DOHH2 (cell line): ENCODE measurements around the gene PIN1.

Source experiments
- H3F3A ChIP-seq: fragments of 200-600 bp; sonication (generic), shearing (Covaris generic); 2 replicates; pipeline ENCODE4 v1.6.0; 2016; ENCODE audit warnings: antibody characterized with exemption, mild to moderate bottlenecking; ENCODE audit not compliant: control insufficient read depth, insufficient read depth
- H3K27ac ChIP-seq: fragments of 200-600 bp; sonication (generic); 2 replicates; pipeline ENCODE4 v1.5.1; 2014; ENCODE audit warnings: low read depth, mild to moderate bottlenecking, low read length, moderate library complexity
- H3K27me3 ChIP-seq: fragments of 200-600 bp; sonication (generic); 2 replicates; pipeline ENCODE4 v1.6.1; 2014; ENCODE audit warnings: mild to moderate bottlenecking, low read length, mixed read lengths; ENCODE audit not compliant: control insufficient read depth
- H3K36me3 ChIP-seq: fragments of 200-600 bp; sonication (generic); 2 replicates; pipeline ENCODE4 v1.6.1; 2014; ENCODE audit warnings: mild to moderate bottlenecking, low read length, moderate library complexity, mixed read lengths; ENCODE audit not compliant: control insufficient read depth
- H3K4me1 ChIP-seq: fragments of 200-600 bp; sonication (generic); 2 replicates; pipeline ENCODE4 v1.6.1; 2014; ENCODE audit warnings: mild to moderate bottlenecking, low read length, mixed read lengths; ENCODE audit not compliant: control insufficient read depth
- H3K4me2 ChIP-seq: fragments of 200-600 bp; sonication (generic); 2 replicates; pipeline ENCODE4 v1.6.0; 2014; ENCODE audit warnings: mild to moderate bottlenecking, low read length, moderate library complexity
- H3K4me3 ChIP-seq: fragments of 200-600 bp; sonication (generic); 2 replicates; pipeline ENCODE4 v1.5.1; 2014; ENCODE audit warnings: mild to moderate bottlenecking, low read length, mixed read lengths
- H3K79me2 ChIP-seq: fragments of 200-600 bp; sonication (generic); 2 replicates; pipeline ENCODE4 v1.6.1; 2014; ENCODE audit warnings: mild to moderate bottlenecking, low read length, mixed read lengths; ENCODE audit not compliant: control insufficient read depth
- H3K9me2 ChIP-seq: fragments of 200-600 bp; sonication (generic); replicated peaks from 2 replicates; pipeline ENCODE4 v1.6.1; 2014; ENCODE audit warnings: mild to moderate bottlenecking, low read length, mixed read lengths; ENCODE audit not compliant: control insufficient read depth
- H3K9me3 ChIP-seq: fragments of 200-600 bp; sonication (generic); 2 replicates; pipeline ENCODE4 v1.6.1; 2014; ENCODE audit warnings: antibody characterized with exemption, low read length, mixed read lengths; ENCODE audit not compliant: control insufficient read depth, insufficient read depth
- H4K20me1 ChIP-seq: fragments of 200-600 bp; sonication (generic); 2 replicates; pipeline ENCODE4 v1.6.0; 2014; ENCODE audit warnings: low read depth, mild to moderate bottlenecking, antibody characterized with exemption, low read length, moderate library complexity; ENCODE audit not compliant: control insufficient read depth, insufficient read depth
- CTCF ChIP-seq: fragments of 200-600 bp; sonication (generic); IDR thresholded peaks from one replicate; pipeline ENCODE4 v1.5.1; 2014; ENCODE audit warnings: antibody characterized with exemption, mild to moderate bottlenecking, low read depth, low read length; ENCODE audit not compliant: poor library complexity, severe bottlenecking
- EZH2phosphoT487 ChIP-seq: fragments of 200-600 bp; sonication (generic); IDR thresholded peaks from 2 replicates; pipeline ENCODE4 v1.6.1; 2017; ENCODE audit warnings: borderline replicate concordance, mild to moderate bottlenecking, antibody characterized with exemption, low read length, moderate library complexity, mixed read lengths

PIN1 gene

GRCh38 chr19:9857920-9858746 is 23.0 kb downstream of the PIN1 start:
- H3K4me2 ChIP-seq = no peak overlapping the region
- no peaks in the 10 kb centered on the region for H3K9me2 ChIP-seq
- peaks cover 4% of the 10 kb centered on the region; the same call in 1 of the 2 replicates for H3K4me1 ChIP-seq
- H3K9me3 ChIP-seq = no peaks in the 10 kb centered on the region
- H3F3A ChIP-seq = no peaks in the 10 kb centered on the region
- H3K79me2 ChIP-seq = no peaks in the 10 kb centered on the region
- no peaks in the 10 kb centered on the region for H3K36me3 ChIP-seq
- no peak overlapping the region for H3K27ac ChIP-seq
- H3K27me3 ChIP-seq = no peaks in the 10 kb centered on the region
- no peak overlapping the region for H3K4me3 ChIP-seq
- TF ChIP-seq EZH2phosphoT487 (no peak), CTCF (no peak)
- no peaks in the 10 kb centered on the region for H4K20me1 ChIP-seq

GRCh38 chr19:9858766-9859165 is 23.6 kb downstream of the PIN1 start:
- Histone ChIP-seq H3K27ac (no peak overlapping the region), H3K27me3 (no peaks in the 10 kb centered on the region), H3K4me1 (peaks cover 4% of the 10 kb centered on the region; the same call in 1 of the 2 replicates), H3K79me2 (no peaks in the 10 kb centered on the region), H3K9me3 (no peaks in the 10 kb centered on the region), H3K36me3 (no peaks in the 10 kb centered on the region), H4K20me1 (no peaks in the 10 kb centered on the region), H3F3A (no peaks in the 10 kb centered on the region), H3K4me2 (no peak overlapping the region), H3K9me2 (no peaks in the 10 kb centered on the region), H3K4me3 (no peak overlapping the region)
- TF ChIP-seq EZH2phosphoT487 = no peak
- TF ChIP-seq CTCF = no peak

GRCh38 chr19:9860407-9860806 is 25.3 kb downstream of the PIN1 start:
- no peak overlapping the region for H3K4me3 ChIP-seq
- H3K36me3 ChIP-seq = no peaks in the 10 kb centered on the region
- H3K27ac ChIP-seq = no peak overlapping the region
- H3F3A ChIP-seq = no peaks in the 10 kb centered on the region
- H3K27me3 ChIP-seq = no peaks in the 10 kb centered on the region
- no peaks in the 10 kb centered on the region for H3K9me2 ChIP-seq
- no peak overlapping the region for H3K4me2 ChIP-seq
- H3K9me3 ChIP-seq = no peaks in the 10 kb centered on the region
- peaks cover 4% of the 10 kb centered on the region; the same call in 1 of the 2 replicates for H3K4me1 ChIP-seq
- H4K20me1 ChIP-seq = no peaks in the 10 kb centered on the region
- no peaks in the 10 kb centered on the region for H3K79me2 ChIP-seq
- no peak for TF ChIP-seq CTCF
- no peak for TF ChIP-seq EZH2phosphoT487
